Jurkat, Clone E6-1 (cell line): ENCODE results near the gene ATP10A.

Source experiments
- DNase-seq: peaks from one replicate; pipeline ENCODE4 v3.0.0-alpha.2; 2011; ENCODE audit warnings: low read depth, low spot score
- H3K4me3 ChIP-seq: 2 replicates; pipeline ENCODE4 v1.5.1; 2011; ENCODE audit warnings: mild to moderate bottlenecking, low read length, control low read depth, moderate library complexity

ATP10A gene

GRCh38 chr15:25682340-25682739 lies 180.8 kb downstream of the ATP10A start:
- DNase-seq = no peak
- H3K4me3 ChIP-seq = no peak overlapping the region

- H3K4me3 ChIP-seq = no peak overlapping the region
- no peak for DNase-seq
Measured at GRCh38 chr15:25680686-25681025, 182.5 kb downstream of the ATP10A start.

DNA sequence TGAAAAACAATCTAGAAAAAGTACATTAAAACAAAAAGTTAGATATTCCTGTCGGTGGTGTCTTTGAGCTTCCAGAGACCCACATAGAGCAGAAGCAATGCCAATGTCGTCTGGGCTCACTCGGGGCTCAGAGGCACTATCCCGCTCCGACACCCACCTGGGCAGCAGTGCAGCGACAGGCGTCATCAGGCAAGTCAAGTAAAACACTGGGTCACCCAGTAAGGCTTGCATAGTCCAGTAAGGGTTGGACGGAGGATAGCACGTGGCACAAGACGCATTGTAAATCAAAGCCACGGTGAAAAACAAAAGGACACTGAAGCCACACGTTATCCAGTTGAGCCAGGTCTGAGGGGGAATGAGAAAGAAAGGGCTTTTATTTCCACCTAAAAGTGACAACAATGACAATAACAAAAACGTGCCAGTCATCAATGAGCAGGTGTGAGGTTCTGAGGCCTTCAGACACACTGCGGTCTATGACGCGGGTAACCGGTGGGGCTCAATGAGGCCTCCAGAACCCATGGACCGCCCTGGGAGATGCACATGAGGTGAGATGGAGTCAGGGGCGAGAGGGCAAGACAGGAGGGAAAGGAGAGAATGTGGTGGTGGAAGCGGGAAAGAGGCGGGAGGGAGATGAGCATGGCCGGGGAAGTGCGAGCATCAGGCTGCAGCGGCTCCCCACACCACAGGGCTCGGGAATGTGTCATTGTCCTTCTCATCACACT lies 183.0 kb downstream of the ATP10A start:
- no peak for DNase-seq
- no peak overlapping the region for H3K4me3 ChIP-seq

GRCh38 chr15:25679492-25679891 lies 183.6 kb downstream of the ATP10A start:
- H3K4me3 ChIP-seq = no peak overlapping the region
- DNase-seq = no peak

- no peak overlapping the region for H3K4me3 ChIP-seq
- no peak for DNase-seq
Measured at GRCh38 chr15:25678500-25678855, 184.6 kb downstream of the ATP10A start.

DNA sequence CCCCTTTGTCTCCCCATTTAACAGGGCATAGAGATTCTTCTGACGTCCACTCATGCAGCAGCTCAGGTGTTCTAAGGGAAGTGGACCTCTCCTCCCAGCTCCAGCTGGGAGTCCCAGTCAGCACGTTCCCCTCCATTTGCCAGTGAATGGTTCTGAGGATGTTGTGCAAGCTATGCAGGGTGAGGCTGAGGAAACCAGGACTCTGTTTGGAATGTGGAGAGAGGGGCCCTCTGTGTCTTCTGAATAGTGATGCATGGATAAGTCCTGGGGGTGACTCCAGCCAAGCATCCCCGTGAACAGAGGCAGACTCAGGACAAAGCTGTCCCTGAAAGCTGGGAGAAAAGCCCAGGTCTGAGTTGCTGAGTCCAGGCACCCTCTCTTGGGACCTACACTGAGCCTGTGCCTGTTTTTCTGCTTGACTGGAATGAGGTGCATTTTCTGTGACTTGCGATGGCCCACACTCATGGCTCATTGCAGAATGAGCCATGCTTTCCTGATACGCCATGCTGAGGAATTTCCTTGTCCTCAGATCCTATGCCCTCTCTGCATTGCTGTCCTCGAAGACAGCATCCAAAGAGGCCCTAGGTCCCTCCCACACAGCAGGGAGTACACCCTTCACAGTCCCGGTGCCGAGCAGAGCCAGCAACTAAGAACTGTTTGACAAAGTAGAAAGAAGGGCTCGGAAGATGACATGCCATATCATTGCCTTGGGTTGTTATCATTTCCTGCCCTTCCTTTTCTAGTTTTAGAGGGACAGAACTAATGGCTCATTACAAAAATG lies 185.2 kb downstream of the ATP10A start:
- no peak for DNase-seq
- H3K4me3 ChIP-seq = no peak overlapping the region

DNA sequence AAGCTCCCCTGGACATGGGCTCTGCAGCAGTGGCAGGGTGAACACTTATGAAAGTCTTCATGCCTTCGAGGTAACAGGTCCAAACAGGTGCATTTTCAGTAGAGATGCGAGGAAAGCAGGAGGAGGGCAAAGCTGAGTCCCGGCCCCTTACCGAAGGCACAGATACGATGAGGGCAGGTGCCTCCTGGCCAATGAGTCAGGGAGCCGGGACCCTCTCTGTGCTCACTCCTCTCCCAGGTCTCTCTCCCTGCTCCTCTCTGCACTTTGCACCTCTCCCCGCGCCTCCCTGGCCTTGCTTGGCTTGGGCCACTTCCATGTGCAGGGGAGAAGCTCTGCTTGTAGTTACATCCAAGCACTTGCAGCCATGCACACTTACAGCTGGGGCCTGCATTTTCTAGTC lies 187.1 kb downstream of the ATP10A start:
- no peak for DNase-seq
- H3K4me3 ChIP-seq = no peak overlapping the region

DNA sequence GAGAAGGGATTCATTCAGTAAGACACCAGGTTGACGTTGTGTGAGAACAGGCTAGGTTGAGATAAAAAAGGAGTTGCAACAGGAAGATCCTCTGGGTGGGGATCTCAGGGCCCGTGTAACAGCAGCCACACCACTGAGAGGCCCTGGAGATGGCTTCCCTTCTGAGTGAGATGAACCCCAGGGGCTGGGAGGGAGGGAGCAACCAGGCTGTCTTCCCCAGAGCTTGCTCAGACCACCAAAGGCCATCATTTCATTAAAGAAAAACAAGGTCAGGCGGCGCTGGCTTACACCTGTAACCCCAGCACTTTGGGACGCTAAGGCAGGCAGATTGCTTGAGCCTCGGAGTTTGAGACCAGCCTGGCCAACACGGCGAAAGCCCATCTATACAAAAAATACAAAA lies 187.7 kb downstream of the ATP10A start:
- no peak for DNase-seq
- no peak overlapping the region for H3K4me3 ChIP-seq

DNA sequence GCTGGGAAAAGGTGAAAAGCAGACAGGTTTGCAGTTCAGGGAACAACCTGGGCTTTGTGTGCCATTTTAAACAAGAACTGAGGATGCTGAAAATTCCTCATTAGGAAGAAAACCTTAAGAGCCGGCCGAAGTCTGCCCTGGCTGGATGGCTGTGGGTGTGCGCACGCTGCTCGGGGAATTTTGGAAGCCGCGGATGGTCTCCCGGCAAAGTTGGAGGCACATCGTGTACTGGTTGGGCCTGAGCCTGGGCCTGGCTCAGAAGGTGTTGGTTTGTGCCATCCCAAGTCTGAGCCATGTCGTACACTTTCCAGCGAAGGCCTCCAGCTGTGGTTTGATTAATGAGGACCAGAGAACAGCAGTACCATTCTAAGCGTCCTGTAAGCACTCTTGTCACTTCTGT lies 188.2 kb downstream of the ATP10A start:
- H3K4me3 ChIP-seq = no peak overlapping the region
- no peak for DNase-seq

GRCh38 chr15:25673972-25674371 lies 189.2 kb downstream of the ATP10A start:
- DNase-seq = no peak
- H3K4me3 ChIP-seq = no peak overlapping the region

DNA sequence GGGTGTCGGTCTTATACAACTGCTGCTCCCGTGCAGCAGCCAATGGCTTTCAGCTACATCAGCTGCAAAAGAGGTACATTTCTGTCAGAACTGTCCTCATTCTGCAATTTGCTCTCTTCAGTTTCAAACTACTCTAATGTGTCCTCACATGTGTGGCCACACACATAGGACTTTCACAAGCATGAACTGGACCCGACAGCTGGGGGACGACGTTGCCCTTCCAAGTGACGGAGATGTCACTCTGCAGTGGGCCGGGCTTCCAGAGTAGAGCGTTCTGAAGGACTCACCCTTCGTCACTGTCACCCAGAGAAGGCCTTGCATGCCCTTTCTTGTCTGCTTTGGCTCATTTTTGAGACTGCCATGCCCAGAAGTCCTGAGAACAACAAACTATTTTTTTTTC lies 189.8 kb downstream of the ATP10A start:
- no peak overlapping the region for H3K4me3 ChIP-seq
- no peak for DNase-seq

- no peak for DNase-seq
- no peak overlapping the region for H3K4me3 ChIP-seq
Measured at GRCh38 chr15:25671132-25671531, 192.0 kb downstream of the ATP10A start.

- no peak overlapping the region for H3K4me3 ChIP-seq
- DNase-seq = no peak
Measured at GRCh38 chr15:25670621-25671020, 192.5 kb downstream of the ATP10A start.

DNA sequence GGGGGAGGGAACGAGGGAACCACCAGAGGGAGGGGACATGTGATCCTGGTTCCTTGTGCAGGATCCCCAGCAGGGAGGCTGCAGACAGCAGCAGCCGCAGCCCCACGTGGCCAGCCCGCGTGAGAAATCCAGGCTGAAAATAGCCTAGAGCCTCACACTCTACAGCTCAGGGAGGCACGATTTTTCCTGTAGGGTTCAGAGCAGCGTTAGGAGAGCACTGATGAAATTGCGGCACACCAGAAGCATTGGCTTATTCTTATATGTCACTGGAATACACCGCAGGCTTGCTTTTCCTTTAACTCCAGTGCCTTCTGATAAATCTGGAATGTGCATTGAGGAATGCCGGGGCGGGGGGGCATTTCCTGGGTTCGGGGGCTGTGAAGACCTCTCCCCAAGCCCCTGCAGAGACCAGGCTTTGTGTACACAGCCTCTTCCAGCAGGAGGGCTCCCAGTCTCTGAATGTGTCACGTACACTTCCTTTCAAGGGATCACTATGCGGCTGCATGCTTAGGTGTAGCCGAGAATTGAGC lies 193.0 kb downstream of the ATP10A start:
- H3K4me3 ChIP-seq = no peak overlapping the region
- DNase-seq = no peak

DNA sequence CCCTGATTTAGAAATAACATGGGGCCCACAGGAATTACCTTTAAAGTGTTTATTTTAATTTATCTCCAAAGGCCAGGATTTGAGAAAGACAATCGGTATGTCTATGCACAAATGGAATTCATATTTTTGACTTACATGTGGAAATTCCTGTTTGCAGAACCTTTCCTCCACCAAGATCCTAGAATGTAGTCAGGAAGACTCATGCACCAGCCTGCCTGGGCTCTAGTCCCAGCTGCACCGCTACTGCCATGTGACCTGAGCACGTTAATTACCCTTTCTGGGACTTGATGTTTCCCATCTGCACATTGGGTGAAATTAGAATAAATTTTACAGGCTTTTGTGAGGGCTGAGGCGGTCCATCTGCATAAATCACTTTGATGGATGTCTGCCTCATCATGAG lies 194.2 kb downstream of the ATP10A start:
- H3K4me3 ChIP-seq = no peak overlapping the region
- no peak for DNase-seq

GRCh38 chr15:25668236-25668795 lies 194.8 kb downstream of the ATP10A start:
- H3K4me3 ChIP-seq = no peak overlapping the region
- DNase-seq = no peak

- DNase-seq = no peak
- H3K4me3 ChIP-seq = no peak overlapping the region
Measured at GRCh38 chr15:25667829-25668228, 195.3 kb downstream of the ATP10A start.

GRCh38 chr15:25665913-25666312 lies 197.2 kb downstream of the ATP10A start:
- H3K4me3 ChIP-seq = no peak overlapping the region
- DNase-seq = no peak

GRCh38 chr15:25664761-25665160 lies 198.4 kb downstream of the ATP10A start:
- no peak overlapping the region for H3K4me3 ChIP-seq
- DNase-seq = no peak

- no peak for DNase-seq
- no peak overlapping the region for H3K4me3 ChIP-seq
Measured at GRCh38 chr15:25663515-25663914, 199.6 kb downstream of the ATP10A start.
